Measurements from ENCODE around the gene C15orf62. TPM values are rescaled to one million over a fixed set of nuclear protein-coding genes. Genes with fewer than 3 reads are reported as not detected.

The C15orf62 gene
- total RNA-seq, 1 experiment from 2014 or later = 0.72 TPM

DNA sequence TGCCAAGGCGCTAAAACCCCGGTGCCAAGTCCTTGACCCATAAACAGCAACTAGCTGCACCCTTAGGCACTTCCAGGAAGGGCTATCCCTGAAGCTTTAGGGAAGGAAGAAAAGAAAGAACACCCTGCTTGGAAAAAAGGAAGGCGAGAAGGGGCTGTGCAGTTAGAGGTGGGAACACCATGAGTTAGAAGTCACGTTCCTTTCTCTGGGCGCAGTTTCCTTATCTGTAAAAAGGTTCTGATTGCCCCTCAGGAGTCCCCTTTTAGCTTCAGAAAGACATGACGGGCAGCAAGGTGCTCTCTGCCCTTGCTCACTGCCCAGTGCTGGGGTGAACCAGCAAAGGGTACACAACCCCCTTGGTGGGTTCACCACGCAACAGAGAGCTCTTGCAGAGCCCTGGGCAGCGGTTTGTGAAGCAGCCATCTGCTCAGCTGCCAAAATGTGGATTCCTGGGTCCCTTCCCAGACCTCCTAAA is 5.1 kb upstream of the C15orf62 start:
- Mint-ChIP-seq H3K36me3 (no peaks in the 10 kb centered on the region), H3K4me1 (peaks cover 31% of the 10 kb centered on the region), H3K27me3 (ENCODE audit: low read depth) (peaks cover 14% of the 10 kb centered on the region), H3K9me3 (no peaks in the 10 kb centered on the region), H3K4me3 (peak overlapping the region; percentile 81), H3K27ac (peak overlapping the region; percentile 94)
- ChIA-PET CTCF (interaction anchor here (0.5 to 7.8 kb wide), 23 partner anchors 12 to 327 kb away, joined by 3 to 60 read pairs (median 4); partner anchors contain the start of genes DNAJC17, RAD51, RHOV and SPINT1), POLR2A (interaction anchor here (0.6 to 2.4 kb wide), 6 partner anchors 26 to 140 kb away, joined by 3 to 9 read pairs (median 4); partner anchors contain the start of genes SPINT1 and VPS18)
- ATAC-seq (no peak), DNase-seq (ENCODE audit: low spot score) (no peak)
- no peak for TF ChIP-seq GRHL2 (CRISPR knock-in tag; IDR thresholded peaks at IDR 0.05; ENCODE audit: insufficient replicate concordance, severe bottlenecking)
- TF ChIP-seq ZNF416 (CRISPR knock-in tag; IDR thresholded peaks at IDR 0.05) = no peak
- no peak for TF ChIP-seq GTF2I (CRISPR knock-in tag; conservative IDR thresholded peaks at IDR 0.05)
- TF ChIP-seq, protein P1, sequence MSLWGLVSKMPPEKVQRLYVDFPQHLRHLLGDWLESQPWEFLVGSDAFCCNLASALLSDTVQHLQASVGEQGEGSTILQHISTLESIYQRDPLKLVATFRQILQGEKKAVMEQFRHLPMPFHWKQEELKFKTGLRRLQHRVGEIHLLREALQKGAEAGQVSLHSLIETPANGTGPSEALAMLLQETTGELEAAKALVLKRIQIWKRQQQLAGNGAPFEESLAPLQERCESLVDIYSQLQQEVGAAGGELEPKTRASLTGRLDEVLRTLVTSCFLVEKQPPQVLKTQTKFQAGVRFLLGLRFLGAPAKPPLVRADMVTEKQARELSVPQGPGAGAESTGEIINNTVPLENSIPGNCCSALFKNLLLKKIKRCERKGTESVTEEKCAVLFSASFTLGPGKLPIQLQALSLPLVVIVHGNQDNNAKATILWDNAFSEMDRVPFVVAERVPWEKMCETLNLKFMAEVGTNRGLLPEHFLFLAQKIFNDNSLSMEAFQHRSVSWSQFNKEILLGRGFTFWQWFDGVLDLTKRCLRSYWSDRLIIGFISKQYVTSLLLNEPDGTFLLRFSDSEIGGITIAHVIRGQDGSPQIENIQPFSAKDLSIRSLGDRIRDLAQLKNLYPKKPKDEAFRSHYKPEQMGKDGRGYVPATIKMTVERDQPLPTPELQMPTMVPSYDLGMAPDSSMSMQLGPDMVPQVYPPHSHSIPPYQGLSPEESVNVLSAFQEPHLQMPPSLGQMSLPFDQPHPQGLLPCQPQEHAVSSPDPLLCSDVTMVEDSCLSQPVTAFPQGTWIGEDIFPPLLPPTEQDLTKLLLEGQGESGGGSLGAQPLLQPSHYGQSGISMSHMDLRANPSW (CRISPR knock-in tag; conservative IDR thresholded peaks at IDR 0.05; ENCODE audit: low read depth) = no peak
- TF ChIP-seq RORB (CRISPR knock-in tag; IDR thresholded peaks at IDR 0.05) = no peak
- TF ChIP-seq JUN (CRISPR knock-in tag; IDR thresholded peaks at IDR 0.05) = no peak
- TF ChIP-seq OVOL2 (CRISPR knock-in tag; IDR thresholded peaks at IDR 0.05; ENCODE audit: borderline replicate concordance) = no peak
- TF ChIP-seq TEAD1 (CRISPR knock-in tag; IDR thresholded peaks at IDR 0.05) = no peak
- TF ChIP-seq TP53 (CRISPR knock-in tag; IDR thresholded peaks at IDR 0.05) = no peak
- no peak for TF ChIP-seq ZNF423 (CRISPR knock-in tag; IDR thresholded peaks at IDR 0.05)
- no peak for TF ChIP-seq IRF2 (CRISPR knock-in tag; IDR thresholded peaks at IDR 0.05; ENCODE audit: borderline replicate concordance, low read depth)

GRCh38 chr15:40766194-40766815 is 3.5 kb upstream of the C15orf62 start:
- POLR2A ChIA-PET = interaction anchor here (2.4 kb wide), 1 partner anchor 128 kb away, joined by 9 read pairs; the partner anchor contains the start of gene VPS18
- Mint-ChIP-seq H3K4me3 (peak overlapping the region; percentile 20; the same call in 1 of the 2 replicates), H3K9me3 (no peaks in the 10 kb centered on the region), H3K36me3 (no peaks in the 10 kb centered on the region), H3K27me3 (ENCODE audit: low read depth) (peaks cover 13% of the 10 kb centered on the region), H3K27ac (peak overlapping the region; percentile 68), H3K4me1 (peaks cover 31% of the 10 kb centered on the region)
- TF ChIP-seq ZNF423 (CRISPR knock-in tag; IDR thresholded peaks at IDR 0.05) (no peak), GABPB1 (CRISPR knock-in tag; IDR thresholded peaks at IDR 0.05) (no peak), ZNF671 (CRISPR knock-in tag; IDR thresholded peaks at IDR 0.05) (no peak), ZBTB43 (CRISPR knock-in tag; IDR thresholded peaks at IDR 0.05) (no peak), USF1 (CRISPR knock-in tag; IDR thresholded peaks at IDR 0.05) (no peak), ATF1 (CRISPR knock-in tag; IDR thresholded peaks at IDR 0.05) (no peak), EMX1 (CRISPR knock-in tag; IDR thresholded peaks at IDR 0.05) (no peak), SP1 (CRISPR knock-in tag; conservative IDR thresholded peaks at IDR 0.05) (no peak), FOXJ3 (CRISPR knock-in tag; IDR thresholded peaks at IDR 0.05; ENCODE audit: borderline replicate concordance) (no peak), CBFB (CRISPR knock-in tag; IDR thresholded peaks at IDR 0.05; ENCODE audit: low read depth) (no peak), HMGA2 (CRISPR knock-in tag; IDR thresholded peaks at IDR 0.05) (no peak), NR2C2 (CRISPR knock-in tag; IDR thresholded peaks at IDR 0.05) (no peak), TEAD4 (CRISPR knock-in tag; IDR thresholded peaks at IDR 0.05) (no peak)
- TF ChIP-seq, protein P2, sequence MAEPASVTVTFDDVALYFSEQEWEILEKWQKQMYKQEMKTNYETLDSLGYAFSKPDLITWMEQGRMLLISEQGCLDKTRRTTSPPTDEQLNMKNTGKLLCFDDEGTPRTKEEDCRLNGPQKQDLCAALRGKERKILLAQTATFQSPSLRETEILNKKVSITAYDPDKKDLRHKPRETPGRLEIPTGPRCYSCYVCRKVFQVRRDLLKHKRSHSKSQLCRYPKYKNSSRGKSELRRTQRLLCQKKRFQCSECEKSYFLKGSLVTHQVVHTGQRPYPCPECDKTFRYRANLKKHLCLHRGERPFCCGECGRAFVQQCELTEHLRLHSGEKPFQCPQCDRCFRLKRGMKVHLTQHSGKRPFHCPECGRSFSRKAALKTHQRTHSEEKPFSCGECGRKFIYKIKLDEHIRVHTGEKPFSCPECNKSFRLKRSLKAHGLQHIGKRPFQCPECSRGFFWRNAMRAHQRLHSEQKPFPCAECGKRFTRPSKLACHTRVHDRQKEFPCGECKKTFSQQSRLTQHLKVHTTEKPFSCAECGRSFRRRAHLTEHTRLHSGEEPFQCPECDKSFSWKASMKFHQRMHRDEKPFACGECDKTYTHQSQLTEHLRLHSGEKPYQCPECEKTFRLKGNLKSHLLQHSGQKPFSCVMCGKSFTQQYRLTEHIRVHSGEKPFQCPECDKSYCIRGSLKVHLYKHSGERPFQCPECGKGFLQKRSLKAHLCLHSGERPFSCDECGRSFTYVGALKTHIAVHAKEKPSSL (CRISPR knock-in tag; conservative IDR thresholded peaks at IDR 0.05) = no peak
- TF ChIP-seq, protein P3, sequence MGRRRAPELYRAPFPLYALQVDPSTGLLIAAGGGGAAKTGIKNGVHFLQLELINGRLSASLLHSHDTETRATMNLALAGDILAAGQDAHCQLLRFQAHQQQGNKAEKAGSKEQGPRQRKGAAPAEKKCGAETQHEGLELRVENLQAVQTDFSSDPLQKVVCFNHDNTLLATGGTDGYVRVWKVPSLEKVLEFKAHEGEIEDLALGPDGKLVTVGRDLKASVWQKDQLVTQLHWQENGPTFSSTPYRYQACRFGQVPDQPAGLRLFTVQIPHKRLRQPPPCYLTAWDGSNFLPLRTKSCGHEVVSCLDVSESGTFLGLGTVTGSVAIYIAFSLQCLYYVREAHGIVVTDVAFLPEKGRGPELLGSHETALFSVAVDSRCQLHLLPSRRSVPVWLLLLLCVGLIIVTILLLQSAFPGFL (CRISPR knock-in tag; IDR thresholded peaks at IDR 0.05; ENCODE audit: borderline replicate concordance) = no peak
- DNase-seq (ENCODE audit: low spot score) (no peak), ATAC-seq (no peak)
- CTCF ChIA-PET = interaction anchor here (0.7 to 7.8 kb wide), 8 partner anchors 17 to 283 kb away, joined by 3 to 60 read pairs (median 4); partner anchors contain the start of genes DNAJC17, VPS18 and ZFYVE19
